Measurements from ENCODE around the gene LRRC7. TPM values are rescaled to one million over a fixed set of nuclear protein-coding genes. Genes with fewer than 3 reads are reported as not detected.

LRRC7 gene
- total and polyA plus RNA-seq, 2 experiments from 2014 or later, result 1.2 TPM; not detected in 1

DNA sequence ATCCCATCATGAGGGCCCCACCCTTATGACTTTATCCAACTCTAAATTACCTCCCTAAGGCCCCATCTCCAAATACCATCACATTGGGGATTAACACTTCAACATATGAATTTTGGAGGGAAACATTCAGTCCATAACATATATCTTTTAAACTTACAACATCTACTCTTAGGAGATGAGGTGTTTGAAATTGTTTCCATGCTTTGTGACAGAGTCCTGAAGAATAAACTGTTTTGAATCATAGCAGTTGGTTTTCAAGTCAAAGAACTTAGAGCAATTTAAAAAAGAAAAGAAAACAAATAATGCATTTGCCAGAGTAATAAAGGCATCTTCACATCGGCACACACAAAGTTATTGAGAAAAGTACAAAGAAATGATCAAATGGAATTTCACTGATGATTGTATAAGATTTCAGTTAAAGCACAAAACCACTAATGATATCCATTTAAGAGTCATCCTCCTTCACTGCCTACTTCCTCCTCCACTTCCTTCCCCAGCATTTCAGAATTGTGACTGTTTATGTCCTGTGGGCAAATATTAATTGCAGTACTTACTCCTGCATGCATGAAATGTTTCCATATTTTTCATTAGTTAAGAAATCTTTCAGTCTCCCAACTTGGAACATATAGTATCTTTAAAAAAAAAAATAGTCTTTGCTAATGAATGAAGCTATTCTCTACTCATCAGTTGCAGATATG is 435.6 kb downstream of the LRRC7 start:
- ATAC-seq, result no peak
- Mint-ChIP-seq H3K36me3 (ENCODE audit: low read depth) (no peaks in the 10 kb centered on the region), H3K27ac (no peak overlapping the region; the same call in 1 of the 2 replicates), H3K4me1 (no peaks in the 10 kb centered on the region), H3K9me3 (no peaks in the 10 kb centered on the region), H3K27me3 (ENCODE audit: insufficient read depth, low read depth, poor library complexity) (peaks cover 3% of the 10 kb centered on the region), H3K4me3 (no peak overlapping the region)
- Histone ChIP-seq H3K36me3 (ENCODE audit: insufficient read depth) (no peaks in the 10 kb centered on the region), H3K4me2 (no peak overlapping the region), H2AFZ (no peak overlapping the region), H3K27ac (ENCODE audit: low read depth) (no peak overlapping the region), H3K4me1 (ENCODE audit: insufficient read depth) (no peaks in the 10 kb centered on the region), H3K9me2 (ENCODE audit: insufficient read depth) (no peaks in the 10 kb centered on the region), H3K4me3 (no peak overlapping the region), H4K20me1 (replicated peaks; ENCODE audit: insufficient read depth) (no peaks in the 10 kb centered on the region), H3K27me3 (ENCODE audit: insufficient read depth) (no peaks in the 10 kb centered on the region), H3F3A (replicated peaks; ENCODE audit: low read depth) (no peaks in the 10 kb centered on the region), H3K79me2 (replicated peaks; ENCODE audit: insufficient read depth) (no peaks in the 10 kb centered on the region)
- TF ChIP-seq ZNF331 (CRISPR knock-in tag; IDR thresholded peaks at IDR 0.05; ENCODE audit: low read depth) (no peak), STAT1 (IDR thresholded peaks at IDR 0.05; ENCODE audit: unreplicated experiment) (no peak), CTCF (conservative IDR thresholded peaks at IDR 0.05; ENCODE audit: low read depth in 2 of 2) (no peak), JUNB (IDR thresholded peaks at IDR 0.05; ENCODE audit: unreplicated experiment) (no peak), NANOG (IDR thresholded peaks at IDR 0.05; ENCODE audit: borderline replicate concordance) (no peak), EZH2 (IDR thresholded peaks at IDR 0.05; ENCODE audit: low read depth, unreplicated experiment) (no peak), ZNF114 (CRISPR knock-in tag; IDR thresholded peaks at IDR 0.05) (no peak), EZH2phosphoT487 (IDR thresholded peaks at IDR 0.05; ENCODE audit: unreplicated experiment) (no peak), ZNF462 (CRISPR knock-in tag; IDR thresholded peaks at IDR 0.05) (no peak), REST (IDR thresholded peaks at IDR 0.05; ENCODE audit: unreplicated experiment) (no peak)
- TF ChIP-seq, protein P1, sequence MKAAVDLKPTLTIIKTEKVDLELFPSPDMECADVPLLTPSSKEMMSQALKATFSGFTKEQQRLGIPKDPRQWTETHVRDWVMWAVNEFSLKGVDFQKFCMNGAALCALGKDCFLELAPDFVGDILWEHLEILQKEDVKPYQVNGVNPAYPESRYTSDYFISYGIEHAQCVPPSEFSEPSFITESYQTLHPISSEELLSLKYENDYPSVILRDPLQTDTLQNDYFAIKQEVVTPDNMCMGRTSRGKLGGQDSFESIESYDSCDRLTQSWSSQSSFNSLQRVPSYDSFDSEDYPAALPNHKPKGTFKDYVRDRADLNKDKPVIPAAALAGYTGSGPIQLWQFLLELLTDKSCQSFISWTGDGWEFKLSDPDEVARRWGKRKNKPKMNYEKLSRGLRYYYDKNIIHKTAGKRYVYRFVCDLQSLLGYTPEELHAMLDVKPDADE (IDR thresholded peaks at IDR 0.05), result no peak
- no peak for DNase-seq (ENCODE audit: low spot score)
